Left hindlimb (tissue), 1 donor: Measurements from ENCODE around the gene COMMD7.
"Not testable (repeated sequence)": the region's sequence is repeated elsewhere in the genome, so short reads cannot be mapped to it uniquely, and the experiment has no call there.

Experiments used
- DNase-seq: peaks from one replicate; pipeline ENCODE4 v3.0.0-alpha.2; 2018

The COMMD7 gene

GRCh38 chr20:32765230-32765875 is 22.1 kb upstream of the COMMD7 start:
- not testable (repeated sequence) for DNase-seq

GRCh38 chr20:32764005-32764960 is 21.0 kb upstream of the COMMD7 start:
- DNase-seq, result no peak

- no peak for DNase-seq
These were observed 20.1 kb upstream of the COMMD7 start for GRCh38 chr20:32763202-32764004.

GRCh38 chr20:32762754-32763201 is 19.5 kb upstream of the COMMD7 start:
- DNase-seq, result peak; percentile 49

- DNase-seq, result peak; percentile 89
These were observed 18.8 kb upstream of the COMMD7 start, which contains the start of gene DNMT3B for GRCh38 chr20:32761831-32762753. Gene DNMT3B (plus strand): TSS chr20:32762385. CDS start chr20:32780324, 17,939 bp downstream.

- DNase-seq, result no peak
These were observed 18.2 kb upstream of the COMMD7 start for GRCh38 chr20:32761417-32761830.

- DNase-seq, result no peak
These were observed 12.9 kb upstream of the COMMD7 start for GRCh38 chr20:32756156-32756555.

- no peak for DNase-seq
These were observed 10.5 kb upstream of the COMMD7 start for GRCh38 chr20:32753731-32754130.

GRCh38 chr20:32752458-32753250 is 9.4 kb upstream of the COMMD7 start:
- no peak for DNase-seq

GRCh38 chr20:32751702-32752457 is 8.6 kb upstream of the COMMD7 start:
- no peak for DNase-seq

GRCh38 chr20:32751293-32751692 is 8.0 kb upstream of the COMMD7 start:
- DNase-seq, result no peak

- DNase-seq, result no peak
These were observed 6.8 kb upstream of the COMMD7 start for GRCh38 chr20:32749914-32750637.

GRCh38 chr20:32742322-32743236 is 688 bp downstream of the COMMD7 start:
- no peak for DNase-seq

- no peak for DNase-seq
These were observed 2.1 kb downstream of the COMMD7 start for GRCh38 chr20:32741151-32741550.

- DNase-seq, result no peak
These were observed 5.7 kb downstream of the COMMD7 start for GRCh38 chr20:32737371-32738223.

GRCh38 chr20:32731882-32732266 is 11.4 kb downstream of the COMMD7 start:
- no peak for DNase-seq

GRCh38 chr20:32729334-32729733 is 13.9 kb downstream of the COMMD7 start:
- not testable (repeated sequence) for DNase-seq
